ENCODE measurements around the gene TIPRL. TPM values are rescaled to one million over a fixed set of nuclear protein-coding genes. Genes with fewer than 3 reads are reported as not detected.
"Not testable (repeated sequence)": the region's sequence is repeated elsewhere in the genome, so short reads cannot be mapped to it uniquely, and the experiment has no call there.

TIPRL gene
- total RNA-seq, 2 experiments from 2014 or later: 40.0 to 40.1 TPM

GRCh38 chr1:168167806-168168205 lies 11.0 kb upstream of the TIPRL start:
- no peak for DNase-seq
- Mint-ChIP-seq H3K4me3 (no peak overlapping the region), H3K27me3 (peaks cover 9% of the 10 kb centered on the region), H3K9me3 (no peaks in the 10 kb centered on the region), H3K36me3 (no peaks in the 10 kb centered on the region), H3K4me1 (peaks cover 1% of the 10 kb centered on the region), H3K27ac (no peak overlapping the region)
- POLR2A ChIA-PET: no interaction called here
- no peak for ATAC-seq (ENCODE audit: low read depth)

GRCh38 chr1:168170564-168171508 lies 7.9 kb upstream of the TIPRL start:
- no peak overlapping the region for H3K4me3 Mint-ChIP-seq
- DNase-seq: no peak
- H3K27me3 Mint-ChIP-seq: peaks cover 19% of the 10 kb centered on the region
- POLR2A ChIA-PET: no interaction called here
- no peak overlapping the region for H3K27ac Mint-ChIP-seq
- no peak for ATAC-seq (ENCODE audit: low read depth)
- no peaks in the 10 kb centered on the region for H3K36me3 Mint-ChIP-seq
- H3K4me1 Mint-ChIP-seq: peaks cover 1% of the 10 kb centered on the region
- no peaks in the 10 kb centered on the region for H3K9me3 Mint-ChIP-seq

DNA sequence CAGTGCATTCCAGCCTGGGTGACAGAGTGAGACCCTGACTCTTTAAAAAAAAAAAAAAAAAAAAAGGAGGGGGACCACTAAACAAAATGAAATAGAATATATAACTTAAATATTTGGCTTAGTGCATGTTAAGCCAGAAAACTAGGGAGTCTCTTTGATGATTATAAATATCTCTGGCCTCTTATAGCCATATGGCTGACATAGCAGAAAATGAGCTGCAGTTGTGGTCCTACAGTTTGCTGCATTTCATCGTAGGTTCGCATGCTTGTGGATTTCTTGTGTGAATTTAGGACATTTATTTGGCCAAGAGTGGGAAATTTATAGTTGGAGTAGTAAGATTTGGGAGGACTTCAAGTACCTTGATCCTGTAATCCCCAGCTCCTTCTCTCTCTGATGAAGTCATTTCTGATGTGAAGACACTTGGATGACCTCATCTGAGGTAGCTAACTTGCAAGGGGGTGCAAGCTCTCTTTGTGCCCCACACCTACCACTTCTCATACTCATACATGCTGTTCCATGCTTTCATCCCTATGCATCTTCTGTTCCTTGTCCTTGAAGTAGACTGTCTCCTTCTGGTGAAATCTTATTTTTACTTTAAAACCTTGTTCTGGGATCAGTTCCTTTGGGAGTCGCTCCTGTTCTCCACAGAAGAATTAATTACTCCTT lies 6.4 kb upstream of the TIPRL start:
- H3K27ac Mint-ChIP-seq: no peak overlapping the region
- H3K36me3 Mint-ChIP-seq: no peaks in the 10 kb centered on the region

GRCh38 chr1:168178227-168178637 lies 530 bp upstream of the TIPRL start:
- Mint-ChIP-seq H3K27ac (no peak overlapping the region), H3K27me3 (peaks cover 14% of the 10 kb centered on the region), H3K9me3 (no peaks in the 10 kb centered on the region), H3K4me1 (peaks cover 5% of the 10 kb centered on the region), H3K36me3 (no peaks in the 10 kb centered on the region), H3K4me3 (no peak overlapping the region)
- DNase-seq: no peak
- no peak for ATAC-seq (ENCODE audit: low read depth)
- POLR2A ChIA-PET: interaction anchor here (1.0 kb wide), 1 partner anchor 48 kb away, joined by 3 read pairs; the partner anchor contains the start of gene SFT2D2

More for the DNA sequence above, 6.4 kb upstream of the TIPRL start:
- Mint-ChIP-seq H3K4me1 (peaks cover 1% of the 10 kb centered on the region), H3K9me3 (no peaks in the 10 kb centered on the region), H3K27me3 (peaks cover 19% of the 10 kb centered on the region), H3K4me3 (no peak overlapping the region)
- ATAC-seq (ENCODE audit: low read depth) (no peak), DNase-seq (no peak)
- POLR2A ChIA-PET: interaction anchor here (0.7 kb wide), 1 partner anchor 10 kb away, joined by 5 read pairs; no protein-coding TSS in a partner anchor

DNA sequence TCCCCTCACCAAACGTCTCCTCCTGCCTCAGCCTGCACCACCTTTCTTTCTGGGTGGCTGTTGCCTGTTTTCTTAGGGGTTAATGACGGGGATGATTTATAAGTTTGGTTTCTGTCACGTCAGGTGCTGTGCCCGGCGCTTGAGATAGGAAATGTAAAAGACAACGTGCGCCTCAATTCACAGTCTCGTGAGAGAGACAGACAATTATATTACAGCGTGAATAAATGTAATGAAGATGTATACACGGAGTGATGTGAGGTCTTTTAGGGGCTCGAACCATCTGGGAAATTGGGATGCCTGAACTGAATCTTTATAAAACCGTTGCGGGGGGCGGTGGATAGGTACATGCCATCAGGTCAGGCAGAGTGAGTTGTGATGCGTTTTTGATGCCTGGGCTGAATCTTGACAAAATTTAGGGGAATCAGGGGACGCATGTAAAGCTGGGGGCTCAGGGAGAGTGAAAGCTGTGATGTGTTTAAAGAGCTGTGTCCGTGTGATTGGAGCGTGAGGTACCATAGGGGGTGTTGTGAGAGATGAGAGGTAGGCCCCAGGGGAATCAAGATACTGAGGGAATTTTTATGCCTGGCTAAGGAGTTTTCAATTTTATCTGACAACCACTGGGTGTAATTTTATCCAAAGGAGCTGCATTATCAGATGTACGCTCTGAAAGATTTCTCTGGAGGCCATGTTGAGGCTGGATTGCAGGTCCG lies 831 bp downstream of the TIPRL start:
- no peak for ATAC-seq (ENCODE audit: low read depth)

GRCh38 chr1:168180148-168180524 lies 1.4 kb downstream of the TIPRL start:
- DNase-seq (no peak), ATAC-seq (ENCODE audit: low read depth) (no peak)
- Mint-ChIP-seq H3K4me1 (peaks cover 6% of the 10 kb centered on the region), H3K9me3 (no peaks in the 10 kb centered on the region), H3K4me3 (no peak overlapping the region), H3K36me3 (peaks cover 6% of the 10 kb centered on the region), H3K27me3 (peaks cover under 1% of the 10 kb centered on the region), H3K27ac (no peak overlapping the region)
- POLR2A ChIA-PET: interaction anchor here (0.6 to 1.4 kb wide), 3 partner anchors 46 to 1146 kb away, joined by 3 to 6 read pairs (median 3); partner anchors contain the start of gene SFT2D2

More for the DNA sequence above, 831 bp downstream of the TIPRL start:
- Mint-ChIP-seq H3K4me3 (no peak overlapping the region), H3K27me3 (peaks cover 4% of the 10 kb centered on the region), H3K36me3 (peaks cover under 1% of the 10 kb centered on the region), H3K9me3 (no peaks in the 10 kb centered on the region), H3K27ac (no peak overlapping the region), H3K4me1 (peaks cover 6% of the 10 kb centered on the region)
- DNase-seq: no peak
- POLR2A ChIA-PET: interaction anchor here (0.6 to 1.4 kb wide), 4 partner anchors 47 to 1146 kb away, joined by 3 to 6 read pairs (median 3); partner anchors contain the start of gene SFT2D2

DNA sequence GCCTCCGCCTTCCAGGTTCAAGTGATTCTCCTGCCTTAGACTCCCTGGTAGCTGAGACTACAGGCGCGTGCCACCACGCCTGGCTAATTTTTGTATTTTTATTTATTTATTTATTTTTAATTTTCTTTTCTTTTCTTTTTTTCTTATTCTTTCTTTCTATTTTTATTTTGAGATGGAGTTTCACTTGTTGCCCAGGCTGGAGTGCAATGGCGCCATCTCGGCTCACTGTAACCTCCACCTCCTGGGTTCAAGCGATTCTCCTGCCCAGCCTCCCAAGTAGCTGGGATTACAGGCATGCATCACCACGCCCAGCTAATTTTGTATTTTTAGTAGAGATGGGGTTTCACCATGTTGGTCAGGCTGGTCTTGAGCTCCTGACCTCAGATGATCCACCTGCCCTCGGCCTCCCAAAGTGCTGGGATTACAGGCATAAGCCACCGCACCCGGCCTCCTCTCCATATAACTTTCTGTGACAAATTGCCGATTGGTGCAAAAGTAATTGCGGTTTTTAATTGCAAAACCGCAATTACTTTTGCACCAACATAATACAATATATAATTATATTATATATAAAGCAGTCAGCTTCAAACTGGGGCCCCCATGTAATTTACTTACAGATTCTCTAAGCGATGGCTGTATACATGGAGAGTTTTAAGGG lies 2.4 kb downstream of the TIPRL start:
- not testable (repeated sequence) for H3K4me3 Mint-ChIP-seq; H3K9me3 Mint-ChIP-seq; ATAC-seq (ENCODE audit: low read depth); H3K27me3 Mint-ChIP-seq; H3K27ac Mint-ChIP-seq; DNase-seq; H3K4me1 Mint-ChIP-seq
- POLR2A ChIA-PET: interaction anchor here (0.9 kb wide), 1 partner anchor 10 kb away, joined by 3 read pairs; no protein-coding TSS in a partner anchor
- H3K36me3 Mint-ChIP-seq: peaks cover 11% of the 10 kb centered on the region

DNA sequence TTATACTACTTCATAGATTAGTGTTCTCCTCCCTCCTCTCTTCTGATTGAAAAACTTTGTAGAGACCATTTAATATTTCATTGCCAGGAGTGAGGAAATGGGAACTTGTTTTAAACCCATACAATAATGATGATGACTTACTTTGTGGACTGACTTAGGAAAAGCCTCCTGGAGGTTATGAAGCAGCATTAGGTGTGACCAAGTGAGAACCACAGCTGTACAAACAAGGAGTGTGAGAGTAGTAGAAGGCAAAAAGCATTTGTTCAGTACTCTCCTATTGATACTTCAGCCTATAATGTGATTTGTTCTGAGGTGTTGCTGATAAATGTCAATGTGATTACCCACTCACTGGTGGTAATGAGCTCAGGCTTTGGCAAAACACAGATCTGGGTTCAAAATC lies 8.4 kb downstream of the TIPRL start:
- peaks cover 2% of the 10 kb centered on the region for H3K4me1 Mint-ChIP-seq
- no peaks in the 10 kb centered on the region for H3K9me3 Mint-ChIP-seq
- H3K4me3 Mint-ChIP-seq: no peak overlapping the region
- ATAC-seq (ENCODE audit: low read depth) (no peak), DNase-seq (no peak)
- H3K27ac Mint-ChIP-seq: no peak overlapping the region
- H3K36me3 Mint-ChIP-seq: peaks cover 31% of the 10 kb centered on the region
- H3K27me3 Mint-ChIP-seq: no peaks in the 10 kb centered on the region
- POLR2A ChIA-PET: no interaction called here

GRCh38 chr1:168190403-168190802 lies 11.6 kb downstream of the TIPRL start:
- Mint-ChIP-seq H3K9me3 (no peaks in the 10 kb centered on the region), H3K36me3 (peaks cover 38% of the 10 kb centered on the region), H3K4me1 (no peaks in the 10 kb centered on the region), H3K4me3 (no peak overlapping the region), H3K27ac (no peak overlapping the region), H3K27me3 (no peaks in the 10 kb centered on the region)
- ATAC-seq (ENCODE audit: low read depth) (no peak), DNase-seq (no peak)
- POLR2A ChIA-PET: no interaction called here

DNA sequence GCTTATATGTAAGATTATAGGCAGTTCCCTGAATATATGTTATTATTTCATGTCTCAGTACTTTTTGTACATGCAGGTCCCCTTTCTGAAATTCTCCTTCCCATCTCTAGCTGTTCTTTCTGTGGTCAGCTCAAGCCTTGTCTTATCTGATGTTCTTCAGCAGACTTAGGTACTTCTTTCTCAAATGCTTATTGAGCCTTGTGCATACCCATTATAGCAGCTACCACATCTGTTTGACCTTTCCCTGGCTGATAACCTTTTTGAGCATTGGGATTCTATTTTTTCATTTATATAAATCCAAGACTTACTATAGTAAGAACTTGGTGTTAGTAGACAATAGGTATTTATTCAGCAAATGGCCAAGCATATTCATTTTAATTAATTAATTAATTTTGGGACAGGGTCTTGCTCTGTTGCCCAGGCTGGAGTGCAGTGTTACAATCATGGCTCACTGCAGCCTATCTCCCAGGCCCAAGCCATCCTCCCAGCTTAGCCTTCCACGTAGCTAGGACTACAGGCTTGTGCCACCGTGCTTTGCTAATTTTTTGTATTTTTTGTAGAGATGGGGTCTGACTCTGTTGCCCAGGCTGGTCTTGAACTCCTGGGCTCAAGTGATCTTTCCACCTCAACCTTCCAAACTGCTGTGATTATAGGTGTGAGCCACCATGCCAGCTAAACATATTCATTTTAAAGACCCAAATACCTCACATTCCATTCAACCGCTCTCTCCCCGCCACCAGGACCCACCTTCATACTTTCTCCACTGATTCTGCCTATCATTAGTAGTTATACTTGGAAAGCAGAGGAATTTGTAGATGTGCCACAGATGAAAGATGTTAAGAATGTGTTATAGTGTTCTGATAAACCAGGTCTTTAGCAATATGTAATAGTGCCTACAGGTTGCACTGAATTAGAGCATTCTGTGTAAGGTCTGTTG lies 16.7 kb downstream of the TIPRL start:
- Mint-ChIP-seq H3K27ac (no peak overlapping the region), H3K9me3 (no peaks in the 10 kb centered on the region), H3K4me3 (no peak overlapping the region), H3K36me3 (peaks cover 39% of the 10 kb centered on the region), H3K27me3 (no peaks in the 10 kb centered on the region), H3K4me1 (no peaks in the 10 kb centered on the region)
- DNase-seq (no peak), ATAC-seq (ENCODE audit: low read depth) (no peak)
- POLR2A ChIA-PET: no interaction called here

- H3K4me1 Mint-ChIP-seq: no peaks in the 10 kb centered on the region
- ATAC-seq (ENCODE audit: low read depth) (no peak), DNase-seq (no peak)
- no peaks in the 10 kb centered on the region for H3K27me3 Mint-ChIP-seq
- no peak overlapping the region for H3K27ac Mint-ChIP-seq
- POLR2A ChIA-PET: no interaction called here
- H3K9me3 Mint-ChIP-seq: peaks cover 1% of the 10 kb centered on the region
- H3K36me3 Mint-ChIP-seq: peaks cover 49% of the 10 kb centered on the region
- no peak overlapping the region for H3K4me3 Mint-ChIP-seq
Observed at GRCh38 chr1:168199056-168199455, 20.3 kb downstream of the TIPRL start.
